ENCODE measurements around the gene C11orf65. TPM values are rescaled to one million over a fixed set of nuclear protein-coding genes. Genes with fewer than 3 reads are reported as not detected.

The C11orf65 gene
- total RNA-seq, 1 donor from 2014 or later, result 1.00 TPM

DNA sequence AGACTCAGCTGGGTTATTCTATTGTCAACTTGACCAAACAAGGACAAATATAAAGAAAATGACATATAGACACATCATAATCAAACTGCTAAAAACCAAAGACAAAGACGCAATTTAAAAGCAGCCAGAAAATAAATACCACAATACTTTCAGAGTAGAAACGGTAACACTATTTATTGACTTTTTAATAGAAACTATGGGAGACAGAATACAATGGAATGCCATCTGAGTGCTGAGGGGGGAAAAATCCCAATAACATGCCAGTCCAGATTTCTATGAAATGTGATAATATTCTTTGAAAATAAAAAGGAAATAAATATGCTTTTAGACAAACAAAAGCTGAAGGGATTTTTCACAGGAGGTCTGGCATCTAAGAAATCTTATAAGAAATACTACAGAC lies 30.7 kb downstream of the C11orf65 start:
- no peak overlapping the region for H2AFZ ChIP-seq (ENCODE audit: low read depth, low read length)
- H3K27ac ChIP-seq (ENCODE audit: low read depth, low read length), result no peak overlapping the region
- H3K4me1 ChIP-seq (ENCODE audit: insufficient read depth, low read length), result peaks cover 4% of the 10 kb centered on the region
- no peak overlapping the region for H3K4me3 ChIP-seq (ENCODE audit: insufficient read depth, low read depth, low read length)
- peaks cover 7% of the 10 kb centered on the region for H3K4me1 Mint-ChIP-seq (ENCODE audit: low read depth, unreplicated experiment)
- H3K27ac Mint-ChIP-seq (ENCODE audit: unreplicated experiment), result no peak overlapping the region
- H3K79me2 ChIP-seq (ENCODE audit: insufficient read depth, low read length), result no peaks in the 10 kb centered on the region
- no peak for TF ChIP-seq EZH2 (IDR thresholded peaks at IDR 0.05; ENCODE audit: insufficient read depth, low read length)
- TF ChIP-seq, protein P1, sequence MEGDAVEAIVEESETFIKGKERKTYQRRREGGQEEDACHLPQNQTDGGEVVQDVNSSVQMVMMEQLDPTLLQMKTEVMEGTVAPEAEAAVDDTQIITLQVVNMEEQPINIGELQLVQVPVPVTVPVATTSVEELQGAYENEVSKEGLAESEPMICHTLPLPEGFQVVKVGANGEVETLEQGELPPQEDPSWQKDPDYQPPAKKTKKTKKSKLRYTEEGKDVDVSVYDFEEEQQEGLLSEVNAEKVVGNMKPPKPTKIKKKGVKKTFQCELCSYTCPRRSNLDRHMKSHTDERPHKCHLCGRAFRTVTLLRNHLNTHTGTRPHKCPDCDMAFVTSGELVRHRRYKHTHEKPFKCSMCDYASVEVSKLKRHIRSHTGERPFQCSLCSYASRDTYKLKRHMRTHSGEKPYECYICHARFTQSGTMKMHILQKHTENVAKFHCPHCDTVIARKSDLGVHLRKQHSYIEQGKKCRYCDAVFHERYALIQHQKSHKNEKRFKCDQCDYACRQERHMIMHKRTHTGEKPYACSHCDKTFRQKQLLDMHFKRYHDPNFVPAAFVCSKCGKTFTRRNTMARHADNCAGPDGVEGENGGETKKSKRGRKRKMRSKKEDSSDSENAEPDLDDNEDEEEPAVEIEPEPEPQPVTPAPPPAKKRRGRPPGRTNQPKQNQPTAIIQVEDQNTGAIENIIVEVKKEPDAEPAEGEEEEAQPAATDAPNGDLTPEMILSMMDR (IDR thresholded peaks at IDR 0.05; ENCODE audit: insufficient read depth, low read depth, low read length), result no peak
- H3K27me3 Mint-ChIP-seq (ENCODE audit: low read depth, unreplicated experiment), result no peaks in the 10 kb centered on the region
- no peaks in the 10 kb centered on the region for H3K9me3 ChIP-seq (ENCODE audit: insufficient read depth, low read depth, low read length)
- H4K20me1 ChIP-seq (ENCODE audit: insufficient read depth, low read length), result no peaks in the 10 kb centered on the region
- peaks cover 15% of the 10 kb centered on the region for H3K9me3 Mint-ChIP-seq (ENCODE audit: unreplicated experiment)
- no peaks in the 10 kb centered on the region for H3K36me3 ChIP-seq (ENCODE audit: insufficient read depth, low read length)
- H3K9ac ChIP-seq (ENCODE audit: low read length), result no peak overlapping the region
- FAIRE-seq, result no peak
- no peak overlapping the region for H3K4me3 Mint-ChIP-seq (ENCODE audit: unreplicated experiment)
- no peaks in the 10 kb centered on the region for H3K36me3 Mint-ChIP-seq (ENCODE audit: low read depth, unreplicated experiment)
- no peak for DNase-seq (ENCODE audit: low read depth)
- H3K4me2 ChIP-seq (ENCODE audit: low read length), result no peak overlapping the region
- no peaks in the 10 kb centered on the region for H3K27me3 ChIP-seq (ENCODE audit: insufficient read depth, low read length)

- Histone ChIP-seq H3K4me2 (ENCODE audit: low read length) (no peak overlapping the region), H3K27me3 (ENCODE audit: insufficient read depth, low read length) (no peaks in the 10 kb centered on the region), H3K79me2 (ENCODE audit: insufficient read depth, low read length) (no peaks in the 10 kb centered on the region), H3K36me3 (ENCODE audit: insufficient read depth, low read length) (no peaks in the 10 kb centered on the region), H3K4me3 (ENCODE audit: insufficient read depth, low read depth, low read length) (no peak overlapping the region), H2AFZ (ENCODE audit: low read depth, low read length) (no peak overlapping the region), H3K9ac (ENCODE audit: low read length) (no peak overlapping the region), H3K9me3 (ENCODE audit: insufficient read depth, low read depth, low read length) (no peaks in the 10 kb centered on the region), H4K20me1 (ENCODE audit: insufficient read depth, low read length) (no peaks in the 10 kb centered on the region), H3K27ac (ENCODE audit: low read depth, low read length) (no peak overlapping the region), H3K4me1 (ENCODE audit: insufficient read depth, low read length) (peaks cover 4% of the 10 kb centered on the region)
- H3K36me3 Mint-ChIP-seq (ENCODE audit: low read depth, unreplicated experiment), result no peaks in the 10 kb centered on the region
- H3K27me3 Mint-ChIP-seq (ENCODE audit: low read depth, unreplicated experiment), result no peaks in the 10 kb centered on the region
- no peak overlapping the region for H3K4me3 Mint-ChIP-seq (ENCODE audit: unreplicated experiment)
- FAIRE-seq (no peak), DNase-seq (ENCODE audit: low read depth) (no peak)
- no peak overlapping the region for H3K27ac Mint-ChIP-seq (ENCODE audit: unreplicated experiment)
- peaks cover 9% of the 10 kb centered on the region for H3K9me3 Mint-ChIP-seq (ENCODE audit: unreplicated experiment)
- no peak for TF ChIP-seq EZH2 (IDR thresholded peaks at IDR 0.05; ENCODE audit: insufficient read depth, low read length)
- TF ChIP-seq, protein P1 (IDR thresholded peaks at IDR 0.05; ENCODE audit: insufficient read depth, low read depth, low read length), result no peak
- H3K4me1 Mint-ChIP-seq (ENCODE audit: low read depth, unreplicated experiment), result peaks cover 7% of the 10 kb centered on the region
Observed at GRCh38 chr11:108435066-108435465, 32.3 kb downstream of the C11orf65 start.

GRCh38 chr11:108432783-108433182 lies 34.5 kb downstream of the C11orf65 start:
- DNase-seq (ENCODE audit: low read depth), result peak; percentile 90
- no peak overlapping the region for H3K4me3 ChIP-seq (ENCODE audit: insufficient read depth, low read depth, low read length)
- TF ChIP-seq EZH2 (IDR thresholded peaks at IDR 0.05; ENCODE audit: insufficient read depth, low read length), result no peak
- TF ChIP-seq, protein P1 (IDR thresholded peaks at IDR 0.05; ENCODE audit: insufficient read depth, low read depth, low read length), result no peak

More at GRCh38 chr11:108432783-108433182, 34.5 kb downstream of the C11orf65 start:
- Histone ChIP-seq H3K27me3 (ENCODE audit: insufficient read depth, low read length) (no peaks in the 10 kb centered on the region), H3K79me2 (ENCODE audit: insufficient read depth, low read length) (no peaks in the 10 kb centered on the region), H2AFZ (ENCODE audit: low read depth, low read length) (no peak overlapping the region), H3K9ac (ENCODE audit: low read length) (no peak overlapping the region), H3K4me1 (ENCODE audit: insufficient read depth, low read length) (peaks cover 4% of the 10 kb centered on the region), H3K4me2 (ENCODE audit: low read length) (no peak overlapping the region), H3K9me3 (ENCODE audit: insufficient read depth, low read depth, low read length) (no peaks in the 10 kb centered on the region), H3K27ac (ENCODE audit: low read depth, low read length) (no peak overlapping the region), H3K36me3 (ENCODE audit: insufficient read depth, low read length) (no peaks in the 10 kb centered on the region), H4K20me1 (ENCODE audit: insufficient read depth, low read length) (no peaks in the 10 kb centered on the region)
- peak overlapping the region; percentile 47 for H3K27ac Mint-ChIP-seq (ENCODE audit: unreplicated experiment)
- H3K27me3 Mint-ChIP-seq (ENCODE audit: low read depth, unreplicated experiment), result no peaks in the 10 kb centered on the region
- no peak for FAIRE-seq
- H3K9me3 Mint-ChIP-seq (ENCODE audit: unreplicated experiment), result peaks cover 5% of the 10 kb centered on the region
- H3K36me3 Mint-ChIP-seq (ENCODE audit: low read depth, unreplicated experiment), result no peaks in the 10 kb centered on the region
- peaks cover 7% of the 10 kb centered on the region for H3K4me1 Mint-ChIP-seq (ENCODE audit: low read depth, unreplicated experiment)
- H3K4me3 Mint-ChIP-seq (ENCODE audit: unreplicated experiment), result no peak overlapping the region
